GM23338 (cell line): ENCODE measurements around the gene LILRA1.
"Not testable (repeated sequence)": the region's sequence is repeated elsewhere in the genome, so short reads cannot be mapped to it uniquely, and the experiment has no call there.

Experiments used
- EZH2 ChIP-seq: fragments of 200-600 bp; sonication (generic); IDR thresholded peaks from one replicate; pipeline ENCODE4 v1.8.0; 2017; ENCODE audit warnings: antibody characterized with exemption, mild to moderate bottlenecking, low read depth; ENCODE audit not compliant: unreplicated experiment
- POLR2AphosphoS5 ChIP-seq: IDR thresholded peaks from 2 replicates; pipeline ENCODE4 v1.6.1; 2016; ENCODE audit warnings: antibody characterized with exemption, low read depth
- TF ChIP-seq, protein P1 (sequence below), 2 experiments: fragments of 200-600 bp in 1 of 2; sonication (generic) in 1 of 2; conservative IDR thresholded peaks; 2 replicates each; pipeline versions ENCODE4 v1.5.1 to v1.6.1; 2016 to 2017; ENCODE audit warnings: antibody characterized with exemption in 2 of 2, low read depth in 2 of 2, mild to moderate bottlenecking in 2 of 2, moderate library complexity in 1 of 2

GRCh38 chr19:54643583-54643982 lies 50.2 kb downstream of the LILRA1 start:
- not testable (repeated sequence) for TF ChIP-seq EZH2, POLR2AphosphoS5
- TF ChIP-seq, protein P1, sequence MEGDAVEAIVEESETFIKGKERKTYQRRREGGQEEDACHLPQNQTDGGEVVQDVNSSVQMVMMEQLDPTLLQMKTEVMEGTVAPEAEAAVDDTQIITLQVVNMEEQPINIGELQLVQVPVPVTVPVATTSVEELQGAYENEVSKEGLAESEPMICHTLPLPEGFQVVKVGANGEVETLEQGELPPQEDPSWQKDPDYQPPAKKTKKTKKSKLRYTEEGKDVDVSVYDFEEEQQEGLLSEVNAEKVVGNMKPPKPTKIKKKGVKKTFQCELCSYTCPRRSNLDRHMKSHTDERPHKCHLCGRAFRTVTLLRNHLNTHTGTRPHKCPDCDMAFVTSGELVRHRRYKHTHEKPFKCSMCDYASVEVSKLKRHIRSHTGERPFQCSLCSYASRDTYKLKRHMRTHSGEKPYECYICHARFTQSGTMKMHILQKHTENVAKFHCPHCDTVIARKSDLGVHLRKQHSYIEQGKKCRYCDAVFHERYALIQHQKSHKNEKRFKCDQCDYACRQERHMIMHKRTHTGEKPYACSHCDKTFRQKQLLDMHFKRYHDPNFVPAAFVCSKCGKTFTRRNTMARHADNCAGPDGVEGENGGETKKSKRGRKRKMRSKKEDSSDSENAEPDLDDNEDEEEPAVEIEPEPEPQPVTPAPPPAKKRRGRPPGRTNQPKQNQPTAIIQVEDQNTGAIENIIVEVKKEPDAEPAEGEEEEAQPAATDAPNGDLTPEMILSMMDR (conservative IDR thresholded peaks at IDR 0.05; ENCODE audit: low read depth in 2 of 2), result not testable (repeated sequence)
